AG09309 (cell line): Measurements from ENCODE around the gene NAV3.

Source experiments
- DNase-seq: peaks from one replicate; pipeline ENCODE4 v3.0.0-alpha.2; 2010; ENCODE audit warnings: low read depth
- H3K4me3 ChIP-seq: 2 replicates; pipeline ENCODE4 v1.5.1; 2011; ENCODE audit warnings: mild to moderate bottlenecking, low read depth, low read length, moderate library complexity; ENCODE audit not compliant: control insufficient read depth
- CTCF ChIP-seq: IDR thresholded peaks from 2 replicates; pipeline ENCODE4 v1.5.1; 2011; ENCODE audit warnings: mild to moderate bottlenecking, low read depth, low read length, inconsistent platforms; ENCODE audit not compliant: insufficient read depth, control insufficient read depth; ENCODE audit errors: missing control alignments

NAV3 gene

DNA sequence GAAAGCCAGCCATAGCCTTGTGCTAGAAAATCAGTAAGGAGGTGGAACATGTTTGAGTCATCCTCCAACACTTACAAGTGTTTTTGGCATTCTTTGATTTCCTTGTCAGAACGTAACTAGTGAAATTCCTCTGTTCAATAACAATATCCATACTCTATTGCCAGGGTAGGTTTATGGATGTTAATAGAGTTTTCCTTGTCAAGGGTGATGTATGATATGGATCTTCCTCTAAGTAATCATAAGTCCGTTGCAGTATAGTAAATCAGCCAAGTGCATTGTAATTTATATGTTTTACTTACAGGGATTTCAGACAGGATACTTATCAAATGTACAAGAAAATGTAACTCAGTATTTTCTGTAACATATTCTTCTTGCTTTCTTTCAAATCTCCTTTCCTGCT is 19.4 kb downstream of the NAV3 start:
- no peak for TF ChIP-seq CTCF
- no peak overlapping the region for H3K4me3 ChIP-seq
- DNase-seq, result no peak

GRCh38 chr12:77850698-77851097 is 20.0 kb downstream of the NAV3 start:
- H3K4me3 ChIP-seq, result no peak overlapping the region
- DNase-seq, result no peak
- TF ChIP-seq CTCF, result no peak

DNA sequence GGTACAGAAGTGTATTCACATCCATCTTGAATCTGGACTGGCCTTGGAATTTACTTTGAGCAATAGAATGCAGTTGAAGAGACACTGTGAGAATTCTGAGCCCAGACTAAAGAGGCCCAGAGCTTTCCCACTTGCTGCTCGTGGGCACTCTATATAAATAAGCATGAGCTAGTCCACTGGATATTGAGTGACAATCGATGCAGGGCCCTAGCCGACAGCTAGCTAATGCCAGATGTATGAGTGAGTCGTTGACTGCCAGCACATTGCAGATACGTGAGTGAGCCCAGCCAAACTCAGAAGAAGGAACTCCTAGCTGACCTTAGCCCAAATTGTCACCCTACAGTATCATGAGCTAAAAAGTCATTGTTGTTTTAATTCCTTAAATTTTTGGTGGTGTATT is 24.9 kb downstream of the NAV3 start:
- no peak for TF ChIP-seq CTCF
- no peak for DNase-seq
- no peak overlapping the region for H3K4me3 ChIP-seq

- DNase-seq, result no peak
- no peak overlapping the region for H3K4me3 ChIP-seq
- no peak for TF ChIP-seq CTCF
Measured at GRCh38 chr12:77861317-77861716, 30.6 kb downstream of the NAV3 start.

GRCh38 chr12:77865178-77865577 is 34.5 kb downstream of the NAV3 start:
- no peak overlapping the region for H3K4me3 ChIP-seq
- DNase-seq, result no peak
- no peak for TF ChIP-seq CTCF

- no peak overlapping the region for H3K4me3 ChIP-seq
- DNase-seq, result no peak
- TF ChIP-seq CTCF, result no peak
Measured at GRCh38 chr12:77878901-77879300, 48.2 kb downstream of the NAV3 start.

DNA sequence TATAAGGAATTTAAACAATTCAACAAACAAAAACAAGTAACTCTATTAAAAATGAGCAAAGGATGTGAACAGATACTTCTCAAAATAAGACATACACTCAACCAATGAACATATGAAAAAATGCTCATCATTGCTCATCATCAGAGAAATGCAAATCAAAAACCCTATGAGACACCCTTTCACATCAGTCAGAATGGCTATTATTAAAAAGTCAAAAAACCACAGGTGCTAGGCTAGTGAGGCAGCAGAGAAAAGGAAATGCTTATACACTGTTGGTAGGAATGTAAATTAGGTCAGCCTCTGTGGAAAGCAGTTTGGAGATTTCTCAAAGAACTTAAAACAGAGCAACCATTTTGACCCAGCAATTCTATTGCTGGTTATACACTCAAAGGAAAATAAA is 52.0 kb downstream of the NAV3 start:
- no peak for TF ChIP-seq CTCF
- no peak for DNase-seq
- H3K4me3 ChIP-seq, result no peak overlapping the region
